GM12865 (cell line): Measurements from ENCODE around the gene AQP7.

Experiments
- DNase-seq: peaks from one replicate; pipeline ENCODE4 v3.0.0; 2010; ENCODE audit warnings: low read depth
- H3K4me3 ChIP-seq: 2 replicates; pipeline ENCODE4 v1.5.1; 2011; ENCODE audit warnings: mild to moderate bottlenecking, low read depth, low read length, control low read depth
- CTCF ChIP-seq: IDR thresholded peaks from 2 replicates; pipeline ENCODE4 v1.5.1; 2011; ENCODE audit warnings: low read length, control low read depth, low read depth, inconsistent platforms; ENCODE audit not compliant: insufficient read depth; ENCODE audit errors: missing control alignments

Gene AQP7

DNA sequence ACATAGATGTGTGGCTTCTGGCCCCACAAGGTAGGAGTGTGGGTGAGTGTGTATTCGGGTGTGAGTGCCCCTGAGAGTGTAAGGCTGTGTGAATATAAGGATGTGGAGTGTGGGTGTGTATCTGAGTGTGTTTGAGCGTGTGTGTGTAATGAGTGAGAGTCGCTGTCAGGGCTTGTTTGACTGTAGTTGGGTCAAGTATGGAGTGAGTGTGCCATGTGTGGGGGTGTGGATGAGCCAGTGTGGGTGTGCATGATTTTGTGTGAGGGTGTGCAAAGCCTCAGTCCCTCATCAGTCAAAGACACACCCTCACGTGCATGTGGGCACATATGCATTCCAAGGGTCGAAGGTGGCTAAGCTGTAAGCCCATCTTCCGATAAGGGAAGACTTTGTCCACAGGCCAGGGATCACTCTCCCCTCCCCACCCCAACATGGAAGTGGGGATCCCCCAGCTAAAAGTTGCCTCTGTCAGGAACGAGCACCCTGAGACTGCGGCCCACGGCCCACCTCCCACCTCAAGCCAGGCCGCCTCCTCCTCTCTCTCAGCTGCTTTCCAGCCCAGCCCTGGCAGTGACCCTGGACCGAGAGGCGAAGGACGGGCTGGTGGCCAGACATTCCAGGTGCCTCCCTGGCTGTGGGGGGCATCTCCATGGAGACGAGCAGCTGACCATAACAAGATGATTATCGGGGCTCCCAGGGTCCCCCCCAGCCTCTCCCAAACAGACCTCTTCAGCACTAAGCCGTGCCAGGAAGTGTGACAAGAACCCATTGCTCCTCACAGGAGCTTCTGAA is 32.1 kb upstream of the AQP7 start:
- DNase-seq = no peak
- no peak overlapping the region for H3K4me3 ChIP-seq
- TF ChIP-seq CTCF = no peak

GRCh38 chr9:33433871-33434270 is 31.5 kb upstream of the AQP7 start:
- H3K4me3 ChIP-seq = no peak overlapping the region
- DNase-seq = no peak
- no peak for TF ChIP-seq CTCF

GRCh38 chr9:33431420-33431819 is 29.1 kb upstream of the AQP7 start:
- no peak for TF ChIP-seq CTCF
- no peak overlapping the region for H3K4me3 ChIP-seq
- DNase-seq = no peak

DNA sequence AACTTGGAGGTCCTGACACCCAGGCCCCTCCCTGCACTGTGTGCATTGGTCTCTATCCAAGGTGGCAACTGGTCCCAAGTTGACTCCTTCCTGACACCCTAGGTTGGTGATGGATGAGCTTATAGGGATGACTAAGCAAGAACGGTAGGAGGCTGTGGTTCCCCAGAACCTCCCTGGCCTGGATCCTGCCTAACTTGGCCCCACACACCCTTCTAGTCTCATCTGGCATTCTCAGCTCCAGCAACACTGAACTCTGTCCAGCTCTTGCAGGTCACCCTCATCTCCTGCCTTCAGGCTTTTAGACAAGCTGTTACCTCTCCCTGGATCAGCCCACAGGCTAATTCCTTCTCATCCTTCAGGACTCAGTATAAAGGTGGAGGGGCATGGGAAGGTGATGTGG is 28.6 kb upstream of the AQP7 start:
- no peak for TF ChIP-seq CTCF
- no peak overlapping the region for H3K4me3 ChIP-seq
- no peak for DNase-seq

DNA sequence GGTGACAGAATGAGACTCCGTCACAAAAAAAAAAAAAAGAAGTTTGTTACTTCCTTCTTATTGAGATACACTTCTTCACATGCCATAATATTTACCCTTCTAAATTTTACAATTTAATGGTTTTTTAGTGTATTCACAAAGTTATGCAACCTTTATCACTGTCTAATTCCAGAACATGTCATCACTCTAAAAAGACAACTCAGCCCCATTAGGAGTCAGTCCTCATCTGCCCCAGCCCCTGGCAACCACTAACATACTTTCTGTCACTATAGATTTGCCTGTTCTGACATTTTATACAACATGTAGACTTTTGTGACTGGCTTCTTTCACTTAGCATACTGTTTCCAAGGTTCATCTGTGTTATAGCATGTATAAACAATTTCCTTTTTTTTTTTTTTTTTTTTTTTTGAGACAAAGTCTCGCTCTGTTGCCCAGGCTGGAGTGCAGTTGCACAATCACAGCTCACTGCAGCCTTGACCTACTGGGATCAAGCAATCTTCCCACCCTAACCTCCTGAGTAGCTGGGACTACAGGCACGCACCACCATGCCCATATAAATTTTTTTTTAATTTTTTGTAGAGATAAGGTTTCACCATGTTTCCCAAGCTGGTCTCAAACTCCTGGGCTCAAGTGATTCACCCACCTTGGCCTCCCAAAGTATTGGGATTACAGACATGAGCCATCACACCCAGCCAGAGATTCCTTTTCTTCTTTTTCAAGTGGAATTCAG is 27.1 kb upstream of the AQP7 start:
- DNase-seq = no peak
- no peak for TF ChIP-seq CTCF
- no peak overlapping the region for H3K4me3 ChIP-seq

GRCh38 chr9:33426843-33427293 is 24.5 kb upstream of the AQP7 start:
- TF ChIP-seq CTCF = no peak
- DNase-seq = no peak
- H3K4me3 ChIP-seq = no peak overlapping the region
